ENCODE data around the gene BCAP31.
"Not testable (repeated sequence)": the region's sequence is repeated elsewhere in the genome, so short reads cannot be mapped to it uniquely, and the experiment has no call there.

The BCAP31 gene

DNA sequence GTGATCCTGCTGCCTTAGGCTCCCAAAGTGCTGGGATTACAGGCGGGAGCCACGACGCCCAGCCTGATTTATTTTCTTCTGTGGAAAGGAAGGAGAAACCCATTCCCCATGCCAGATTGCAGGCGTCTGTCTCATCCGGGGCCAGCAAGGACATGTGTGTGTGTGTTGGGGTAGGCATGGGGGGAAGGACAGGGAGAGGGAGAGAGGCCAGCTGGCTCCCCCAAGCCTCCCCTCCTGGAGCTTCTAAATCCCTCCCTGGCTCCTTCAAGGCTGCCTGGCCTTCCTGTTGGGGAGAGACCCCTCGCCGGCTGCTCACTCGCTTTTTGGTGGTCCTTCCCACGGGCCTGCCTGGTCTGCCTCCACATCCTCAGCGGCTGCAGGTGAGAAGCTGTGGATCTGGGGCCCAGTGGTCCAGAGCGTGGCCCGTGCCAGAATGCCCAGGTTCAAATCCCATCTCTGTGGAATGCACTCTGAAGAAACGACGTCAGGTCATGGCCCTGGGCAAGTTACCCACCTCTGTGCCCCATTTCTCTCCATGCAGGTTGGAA is 38.5 kb upstream of the BCAP31 start:
- no peak for DNase-seq

DNA sequence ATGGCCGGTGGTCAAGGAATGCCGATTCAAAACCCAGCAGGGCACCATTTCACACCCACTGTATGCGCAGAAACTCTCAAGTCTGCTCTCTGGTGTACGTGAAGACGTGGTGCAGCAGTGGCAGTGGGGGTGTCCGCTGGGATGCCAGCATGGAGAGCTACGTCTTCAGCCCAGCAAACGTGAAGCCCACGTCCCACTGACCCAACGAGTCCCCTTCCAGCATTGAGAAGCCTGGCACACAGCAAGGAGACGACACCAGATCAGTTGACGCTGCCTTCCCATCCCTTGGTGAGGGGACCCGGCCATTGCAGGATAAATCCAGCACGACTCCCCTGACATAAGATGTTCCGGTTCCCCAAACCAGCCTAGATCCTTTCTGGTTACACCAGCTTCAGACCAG is 37.7 kb upstream of the BCAP31 start:
- DNase-seq, result no peak

DNA sequence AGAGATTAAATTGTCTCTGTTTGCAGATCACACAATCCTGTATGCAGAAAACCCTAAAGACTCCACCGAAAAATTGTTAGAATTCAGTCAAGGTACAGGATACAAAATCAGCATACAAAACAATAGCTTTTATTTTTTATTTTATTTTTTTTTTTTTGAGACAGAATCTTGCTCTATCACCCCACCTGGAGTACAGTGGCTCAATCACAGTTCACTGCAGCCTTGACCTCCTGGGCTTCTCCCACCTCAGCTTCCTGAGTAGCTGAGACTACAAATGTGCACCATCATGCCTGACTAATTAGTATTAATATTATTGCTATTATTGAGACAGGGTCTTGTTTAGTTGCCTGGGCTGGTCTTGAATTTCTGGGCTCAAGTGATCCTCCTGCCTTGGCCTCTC is 30.9 kb upstream of the BCAP31 start:
- no peak for DNase-seq

DNA sequence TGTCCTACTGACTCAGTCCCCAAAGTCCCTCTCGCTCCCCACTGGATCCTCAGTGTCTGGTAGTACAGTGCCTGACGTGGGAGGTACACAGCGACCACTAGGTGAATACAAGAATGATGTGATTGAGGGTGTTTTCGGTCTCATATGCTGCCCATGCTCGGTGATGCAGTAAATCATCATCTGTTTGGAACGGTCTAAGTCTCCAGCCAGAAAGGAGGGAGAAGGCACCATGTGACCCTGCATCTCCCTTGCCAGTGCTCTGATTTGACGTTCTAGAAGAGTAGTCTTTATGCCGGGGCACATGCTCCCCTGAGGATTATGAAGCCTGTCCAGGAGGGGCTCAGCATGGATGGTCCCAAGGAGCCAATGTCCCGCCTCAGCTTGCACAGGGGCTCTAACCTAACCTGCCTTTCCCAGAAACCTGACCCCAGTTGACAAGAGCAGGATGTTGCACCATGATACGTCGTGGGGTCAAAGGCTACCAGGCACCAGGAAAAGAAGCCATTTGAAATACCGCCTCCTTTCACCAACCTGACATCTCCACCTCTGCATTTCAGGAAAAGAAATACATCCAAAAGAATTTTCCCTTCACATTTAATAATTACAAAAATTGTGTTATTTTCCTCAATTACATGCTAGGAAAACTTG is 26.1 kb upstream of the BCAP31 start:
- DNase-seq, result no peak

DNA sequence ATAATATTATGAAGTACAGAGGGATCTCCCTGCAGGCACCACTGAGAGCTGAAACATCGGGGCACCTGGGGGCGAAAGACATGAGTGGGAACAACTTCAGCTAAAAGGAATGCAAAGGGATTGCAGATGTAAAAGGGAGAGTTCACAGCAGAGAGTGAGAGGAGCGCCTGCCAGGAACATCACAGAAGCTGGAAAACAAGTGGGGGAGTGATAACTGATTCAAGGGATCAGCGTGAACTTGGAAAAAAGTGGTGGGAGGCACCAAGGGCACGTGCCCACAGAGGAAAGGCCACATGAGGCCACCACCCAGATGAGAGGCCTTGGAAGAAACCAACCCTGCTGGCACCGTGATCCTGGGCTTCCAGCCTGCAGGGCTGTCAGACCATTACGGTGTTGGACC is 24.8 kb upstream of the BCAP31 start:
- not testable (repeated sequence) for DNase-seq

DNA sequence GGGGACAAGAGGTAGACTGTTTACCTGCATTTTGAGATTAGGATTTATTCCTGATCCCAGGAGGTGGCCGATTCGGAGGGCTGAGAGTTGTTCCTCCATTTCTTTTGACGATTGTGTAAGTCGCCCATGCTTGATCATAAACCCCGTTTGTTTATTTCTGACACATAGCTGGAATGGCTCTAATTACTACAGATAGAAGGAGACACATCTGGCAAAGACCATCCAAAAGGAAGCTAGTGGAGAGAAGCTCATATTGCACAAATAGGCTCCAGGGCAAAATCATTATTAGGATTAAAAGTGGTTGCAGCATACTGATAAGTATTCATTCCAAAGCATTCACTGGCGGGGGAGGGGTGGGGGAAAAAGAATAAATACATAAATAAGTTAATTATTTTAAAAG is 22.8 kb upstream of the BCAP31 start:
- DNase-seq, result not testable (repeated sequence)

DNA sequence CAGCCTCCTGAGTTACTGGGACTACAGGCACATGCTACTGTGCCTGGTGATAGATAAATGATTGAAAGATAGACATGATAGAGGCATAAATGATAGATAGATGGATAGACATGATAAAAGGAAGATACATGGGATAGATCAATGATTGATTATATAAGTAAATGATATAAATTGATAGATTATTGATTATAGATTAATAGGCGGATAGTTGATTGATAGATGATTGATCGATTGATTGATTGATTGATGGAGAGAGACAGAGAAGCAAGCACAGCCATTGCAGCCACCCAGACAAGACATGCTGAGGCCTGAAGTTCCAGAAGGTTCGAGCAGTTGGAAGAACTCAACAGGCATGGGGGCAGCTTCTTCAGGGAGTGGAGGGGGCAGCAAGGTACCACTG is 22.2 kb upstream of the BCAP31 start:
- no peak for DNase-seq

DNA sequence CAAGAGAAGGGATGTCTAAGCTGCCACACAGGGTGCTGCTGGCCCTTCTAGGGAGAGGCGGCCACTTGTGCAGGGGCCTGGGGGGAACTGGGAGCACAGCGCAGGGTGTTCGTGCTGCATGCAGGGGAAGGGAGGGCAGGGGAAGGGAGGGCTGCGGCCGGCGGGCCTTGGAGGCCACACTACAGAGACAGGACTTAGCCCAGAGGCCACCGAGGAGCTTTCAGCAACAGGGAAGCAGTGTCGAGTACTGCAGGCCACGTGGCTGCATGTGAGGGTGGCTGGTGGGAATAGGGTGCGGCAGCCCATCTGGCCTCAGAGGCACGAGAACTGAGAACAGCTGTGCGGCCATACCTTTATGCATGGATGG is 20.9 kb upstream of the BCAP31 start:
- DNase-seq, result not testable (repeated sequence)

DNA sequence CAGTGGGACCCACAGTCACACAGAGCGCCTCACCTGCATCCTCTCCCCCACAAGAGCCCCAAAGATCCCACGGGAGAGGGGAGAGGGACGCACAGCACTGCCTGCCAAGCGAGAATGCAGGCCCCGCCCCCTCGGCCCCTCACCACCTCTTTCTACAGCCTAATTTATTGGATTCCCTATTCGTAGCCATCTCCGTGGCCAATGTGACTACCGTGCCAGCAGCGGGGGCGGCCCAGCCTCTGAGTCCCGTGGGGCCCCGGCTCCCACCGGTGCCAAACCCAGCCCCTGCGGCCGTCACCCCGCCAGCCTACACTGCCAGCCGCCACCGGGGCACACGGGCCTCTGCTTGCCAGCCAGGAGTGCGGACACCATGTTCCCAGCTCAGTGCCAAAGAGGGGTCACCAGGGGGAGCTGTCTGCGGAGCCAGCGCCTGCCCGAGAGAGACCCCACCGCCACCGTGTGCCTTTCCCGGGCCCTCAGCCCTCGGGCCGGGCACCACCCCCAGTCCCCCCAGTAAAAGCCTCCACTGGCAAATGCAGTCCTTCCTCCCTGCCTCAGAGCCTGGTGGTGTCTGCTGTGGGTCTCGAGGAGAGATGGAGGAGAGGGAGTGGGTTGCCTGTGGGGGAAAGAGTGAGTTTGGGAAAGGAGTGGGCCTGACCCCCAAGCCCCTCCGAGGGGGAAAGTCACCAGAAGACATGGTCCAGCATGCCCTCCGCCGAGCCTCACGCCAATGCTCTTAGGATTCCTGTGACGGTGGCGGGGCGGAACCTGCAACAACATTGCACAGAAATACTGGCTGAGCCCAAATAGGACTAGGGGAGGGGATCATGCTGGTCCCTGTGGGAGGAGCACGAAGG is 20.3 kb upstream of the BCAP31 start:
- DNase-seq, result no peak

DNA sequence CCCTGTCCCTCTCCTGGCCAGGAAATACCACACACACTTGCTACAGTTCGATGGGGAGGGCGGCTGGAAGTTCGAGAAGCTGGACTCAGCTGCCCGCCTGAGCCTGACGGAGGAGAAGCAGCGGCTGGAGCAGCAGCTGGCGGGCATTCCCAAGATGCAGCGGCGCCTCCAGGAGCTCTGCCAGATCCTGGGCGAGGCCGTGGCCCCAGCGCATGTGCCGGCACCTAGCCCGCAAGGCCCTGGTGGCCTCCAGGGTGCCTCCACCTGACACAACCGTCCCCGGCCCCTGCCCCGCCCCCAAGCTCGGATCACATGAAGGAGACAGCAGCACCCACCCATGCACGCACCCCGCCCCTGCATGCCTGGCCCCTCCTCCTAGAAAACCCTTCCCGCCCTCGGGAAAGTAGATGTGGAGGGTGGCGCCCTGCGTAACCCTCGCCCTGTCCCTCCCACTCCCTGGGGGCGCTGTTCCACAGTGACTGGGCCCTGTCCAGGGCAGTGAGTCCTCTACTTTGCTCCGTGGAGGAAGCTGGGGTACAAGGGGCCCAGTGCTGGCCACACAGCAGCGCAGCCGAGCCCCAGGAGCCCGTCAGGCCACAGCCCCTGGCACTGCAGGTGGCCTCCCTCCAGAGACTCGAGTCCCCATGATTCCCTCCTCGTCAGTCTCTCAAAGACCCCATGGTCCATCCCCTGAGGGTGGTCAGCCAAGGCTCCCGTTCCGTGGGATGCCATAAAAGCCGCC is 19.5 kb upstream of the BCAP31 start:
- DNase-seq, result not testable (repeated sequence)

DNA sequence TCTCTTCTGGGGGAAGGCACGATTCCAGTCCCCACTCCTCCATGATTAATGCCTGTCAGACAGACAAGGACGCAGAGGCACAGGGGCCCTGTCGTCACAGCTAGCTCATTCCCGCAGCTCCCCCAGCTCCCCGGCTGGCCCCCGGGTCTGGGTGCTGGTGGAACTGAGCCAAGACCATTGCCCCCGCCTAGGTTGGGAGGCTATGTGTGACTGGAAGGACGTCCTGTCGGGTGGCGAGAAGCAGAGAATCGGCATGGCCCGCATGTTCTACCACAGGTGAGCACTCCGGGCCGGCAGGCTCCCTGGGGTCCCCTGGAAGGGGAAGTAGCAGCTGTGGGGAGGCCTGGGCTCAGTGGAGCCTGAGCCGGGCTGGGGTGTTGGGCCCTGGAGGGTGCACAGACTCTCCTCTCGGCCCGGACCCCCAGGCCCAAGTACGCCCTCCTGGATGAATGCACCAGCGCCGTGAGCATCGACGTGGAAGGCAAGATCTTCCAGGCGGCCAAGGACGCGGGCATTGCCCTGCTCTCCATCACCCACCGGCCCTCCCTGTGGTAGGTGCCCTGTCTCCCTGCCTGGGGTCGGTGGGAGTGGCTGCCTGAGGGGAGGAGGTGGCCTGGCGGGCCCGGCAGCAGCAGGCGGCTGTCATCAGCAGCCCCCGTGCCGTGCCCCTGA is 18.7 kb upstream of the BCAP31 start:
- DNase-seq, result not testable (repeated sequence)

DNA sequence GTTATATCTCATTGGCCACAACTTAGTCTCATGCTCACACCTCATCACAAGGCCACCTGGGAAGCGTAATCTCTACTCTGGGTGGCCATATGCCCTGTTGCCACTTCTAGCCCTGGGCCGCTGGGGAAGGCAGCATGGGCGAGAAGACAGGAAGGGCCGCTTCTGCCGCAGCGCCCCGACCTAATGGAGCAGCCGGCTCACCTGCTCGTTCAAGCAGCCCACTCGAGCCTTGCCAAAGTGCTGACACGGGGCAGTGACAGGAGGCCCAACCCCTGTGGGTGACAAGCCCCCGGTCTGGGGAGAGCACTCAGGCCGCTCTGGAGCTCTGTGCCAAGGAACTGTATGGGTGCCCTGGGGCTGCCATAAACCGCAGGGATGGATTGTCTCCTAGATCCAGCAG is 17.9 kb upstream of the BCAP31 start:
- not testable (repeated sequence) for DNase-seq

DNA sequence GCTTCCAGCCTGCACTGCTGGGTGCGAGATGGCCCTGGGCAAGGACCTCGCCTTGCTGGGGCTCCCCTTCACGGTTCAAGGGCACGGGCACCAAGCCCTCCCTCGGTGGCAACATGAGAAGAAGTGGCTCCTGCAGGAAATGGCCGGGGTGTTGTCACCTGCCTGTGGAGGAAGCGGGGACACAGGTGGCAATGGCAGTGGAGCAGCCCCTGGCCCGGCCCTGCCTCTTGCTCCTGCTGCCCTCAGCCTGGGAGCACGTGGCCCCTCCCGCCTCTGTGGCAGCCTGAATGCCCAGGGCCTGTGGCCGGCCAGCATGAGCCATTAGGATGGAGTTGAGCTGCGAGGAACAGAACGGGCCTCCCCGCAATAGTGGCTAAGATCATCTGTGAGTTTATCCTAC is 17.3 kb upstream of the BCAP31 start:
- DNase-seq, result no peak

DNA sequence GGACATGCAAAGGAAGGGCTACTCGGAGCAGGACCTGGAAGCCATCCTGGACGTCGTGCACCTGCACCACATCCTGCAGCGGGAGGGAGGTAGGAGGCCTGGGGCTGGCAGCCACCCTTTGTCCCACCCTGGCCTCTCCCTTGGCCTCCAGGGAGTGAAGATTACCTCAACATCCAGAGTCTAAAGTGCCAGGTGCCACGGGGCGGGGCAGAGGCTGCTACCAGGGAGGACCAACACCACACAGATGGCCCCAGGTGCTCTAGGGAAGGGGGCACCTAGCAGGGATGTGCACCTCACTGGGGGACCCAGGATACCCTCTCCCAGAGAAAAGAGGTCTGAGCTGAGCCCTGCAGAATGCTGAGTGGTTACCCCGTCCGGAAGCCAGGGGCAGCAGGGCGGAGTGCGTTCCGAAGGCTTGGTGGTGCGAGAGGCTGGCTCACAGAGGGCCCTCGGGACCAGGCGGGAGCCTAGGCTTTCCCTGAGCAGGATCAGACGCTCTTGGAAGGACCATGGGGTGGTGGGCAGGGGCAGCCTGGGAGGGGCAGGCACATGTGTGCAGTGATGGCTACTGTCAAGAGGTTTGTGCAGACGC is 16.5 kb upstream of the BCAP31 start:
- no peak for DNase-seq

DNA sequence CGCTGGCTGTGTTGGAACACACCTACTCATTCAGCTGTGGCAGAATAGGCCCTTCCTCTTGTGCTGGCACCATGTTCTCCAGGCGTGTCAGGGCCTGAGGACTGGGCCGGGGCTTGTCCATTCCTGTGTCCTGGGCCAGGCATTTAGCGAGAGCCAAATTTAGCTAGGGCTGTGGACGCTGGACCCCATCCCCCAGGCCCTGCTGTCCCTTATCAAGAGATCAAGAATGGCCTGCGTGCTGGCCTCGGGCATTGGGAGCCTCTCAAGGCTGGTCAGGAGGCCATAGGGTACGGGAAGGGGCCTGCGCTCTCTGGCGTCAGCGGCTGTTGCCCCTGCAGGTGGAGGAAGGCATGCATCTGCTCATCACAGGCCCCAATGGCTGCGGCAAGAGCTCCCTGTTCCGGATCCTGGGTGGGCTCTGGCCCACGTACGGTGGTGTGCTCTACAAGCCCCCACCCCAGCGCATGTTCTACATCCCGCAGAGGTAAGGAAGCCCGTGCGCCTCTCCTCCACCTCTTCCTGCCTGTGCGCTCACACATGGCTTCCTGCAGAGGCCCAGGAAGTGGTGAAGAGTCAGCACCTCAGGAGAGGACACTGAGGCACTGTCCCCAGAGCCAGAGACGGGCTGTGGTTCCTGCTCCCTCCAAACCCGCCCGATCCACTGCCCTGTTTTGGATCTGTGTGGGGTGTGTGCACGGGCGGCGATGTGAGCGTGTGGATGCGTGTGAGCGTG is 15.7 kb upstream of the BCAP31 start:
- no peak for DNase-seq

DNA sequence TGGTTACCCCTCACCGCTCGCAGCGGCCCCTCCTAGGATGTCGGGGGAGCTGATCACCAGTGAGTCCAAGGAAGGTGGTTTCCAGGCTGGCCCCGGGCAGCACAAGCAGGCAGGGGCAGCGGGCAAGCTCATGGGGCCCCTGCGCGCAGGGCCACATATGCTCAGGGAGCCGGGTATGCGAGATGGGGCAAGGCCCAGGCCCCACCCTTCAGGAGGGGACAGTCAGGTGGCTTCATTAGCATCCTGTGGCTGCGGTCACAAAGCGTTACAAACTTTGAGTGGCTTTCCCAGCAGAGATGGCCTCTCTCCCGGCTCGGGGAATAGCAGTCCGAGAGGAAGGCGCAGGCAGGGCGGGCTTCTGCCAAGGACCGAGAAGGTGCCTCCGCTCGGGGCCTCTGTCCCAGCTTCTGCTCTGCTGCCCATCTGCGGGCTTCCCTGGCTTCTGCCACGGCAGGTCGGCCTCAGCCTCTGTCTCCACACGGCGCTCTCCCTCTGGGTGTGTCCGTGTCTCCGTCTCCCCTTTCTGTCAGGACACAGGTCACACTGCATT is 13.9 kb upstream of the BCAP31 start:
- DNase-seq, result no peak

DNA sequence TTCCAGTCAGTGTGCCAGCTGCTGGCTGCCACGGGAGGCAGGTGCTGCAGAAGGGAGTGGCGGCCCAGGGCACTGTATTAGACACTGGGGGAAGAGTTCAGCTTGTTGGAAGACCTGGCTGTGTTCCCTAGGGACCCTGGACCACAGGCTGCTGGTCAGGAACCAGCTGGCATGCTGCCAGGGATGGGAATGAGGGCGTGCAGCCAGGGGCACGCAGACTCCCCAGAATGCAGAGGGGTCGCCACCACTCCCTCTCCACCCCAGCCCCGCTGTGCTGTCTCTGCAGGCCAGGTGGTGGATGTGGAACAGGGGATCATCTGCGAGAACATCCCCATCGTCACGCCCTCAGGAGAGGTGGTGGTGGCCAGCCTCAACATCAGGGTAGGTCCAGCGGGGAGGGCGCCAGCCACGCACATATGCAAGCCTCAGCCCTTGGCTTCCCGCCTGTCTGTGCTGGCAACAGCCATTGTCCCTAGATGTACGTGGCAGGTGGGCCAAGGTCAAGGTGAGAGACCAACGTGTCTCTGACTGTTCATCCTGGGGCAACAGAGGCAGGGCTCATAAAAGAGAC is 12.8 kb upstream of the BCAP31 start:
- no peak for DNase-seq

DNA sequence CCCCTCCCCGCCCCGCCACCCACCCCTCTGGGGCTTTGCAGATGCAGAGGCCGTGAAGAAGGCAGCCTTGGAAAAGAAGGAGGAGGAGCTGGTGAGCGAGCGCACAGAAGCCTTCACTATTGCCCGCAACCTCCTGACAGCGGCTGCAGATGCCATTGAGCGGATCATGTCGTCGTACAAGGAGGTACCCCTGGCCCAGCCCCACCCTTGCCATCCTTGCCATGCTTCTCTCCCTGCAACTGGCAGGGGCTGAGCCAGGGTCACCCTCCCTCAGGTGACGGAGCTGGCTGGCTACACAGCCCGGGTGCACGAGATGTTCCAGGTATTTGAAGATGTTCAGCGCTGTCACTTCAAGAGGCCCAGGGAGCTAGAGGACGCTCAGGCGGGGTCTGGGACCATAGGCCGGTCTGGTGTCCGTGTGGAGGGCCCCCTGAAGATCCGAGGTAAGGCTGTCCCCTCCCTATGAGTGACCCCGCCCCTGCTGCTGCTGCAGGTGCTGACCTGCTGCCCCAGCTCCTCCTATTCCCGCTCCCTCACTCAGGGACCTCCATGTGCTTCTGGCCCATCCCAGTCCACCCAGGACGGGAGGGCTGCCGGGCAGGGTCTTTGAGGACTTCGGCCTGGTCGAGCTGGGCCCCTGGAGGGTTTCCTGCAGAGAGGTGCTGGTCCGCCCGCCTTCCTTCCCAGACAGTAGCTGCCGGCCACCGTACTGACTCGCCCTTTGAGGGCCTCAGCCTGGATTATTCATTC is 12.1 kb upstream of the BCAP31 start:
- DNase-seq, result no peak

DNA sequence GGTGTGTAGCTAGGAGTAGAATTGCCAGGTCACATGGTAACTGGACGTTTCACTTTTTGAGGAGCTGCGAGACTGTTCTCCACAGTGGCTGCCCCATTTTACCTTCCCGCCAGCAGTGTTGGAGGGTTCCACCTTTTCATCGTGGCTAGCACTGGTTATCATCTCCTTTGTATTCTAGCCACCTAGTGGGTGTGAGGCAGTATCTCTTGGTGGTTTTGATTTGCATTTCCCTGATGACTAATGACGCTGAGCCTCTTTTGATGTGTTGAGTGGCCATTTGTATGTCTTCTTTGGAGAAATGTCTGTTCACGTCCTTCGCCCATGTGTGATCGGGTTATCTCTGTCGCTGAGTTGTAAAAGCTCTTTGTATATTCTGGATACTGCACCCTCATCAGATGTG is 11.1 kb upstream of the BCAP31 start:
- DNase-seq, result no peak

DNA sequence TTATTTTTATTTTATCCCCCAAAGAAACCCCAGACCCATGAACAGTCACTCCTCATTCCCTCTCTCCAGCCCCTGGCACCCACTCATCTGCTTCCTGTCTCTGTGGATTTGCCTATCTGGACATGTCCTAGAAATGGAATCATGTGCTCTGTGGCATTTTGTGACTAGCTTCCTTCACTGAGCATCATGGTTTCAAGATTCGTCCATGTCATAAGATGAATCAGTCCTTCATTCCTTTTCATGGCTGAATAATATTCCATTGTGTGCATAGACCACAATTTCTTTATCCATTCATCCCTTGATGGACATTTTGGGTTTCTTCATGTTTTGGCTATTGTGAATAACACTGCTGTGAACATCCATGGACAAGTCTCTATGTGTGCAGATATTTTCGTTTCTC is 10.7 kb upstream of the BCAP31 start:
- no peak for DNase-seq
